ENCODE data around the gene GRB10. TPM values are rescaled to one million over a fixed set of nuclear protein-coding genes. Genes with fewer than 3 reads are reported as not detected.
A peak's percentile ranks its signal among the peaks of the same experiment; 100 is the strongest.

The GRB10 gene
- total and polyA plus RNA-seq, 4 donors, result 11.6 to 68.6 (median 41.0) TPM

GRCh38 chr7:50707236-50708006 lies 75.3 kb downstream of the GRB10 start:
- 75 to 84% methylated on average over 9 of the region's 9 CpGs for WGBS, 2 donors
- peaks cover 0 to 6% (median 2%) of the 10 kb centered on the region in 4 donors for H3K36me3 ChIP-seq (ENCODE audit: control insufficient read depth in 4 of 4, insufficient read depth in 4 of 4, low read length in 4 of 4)
- ATAC-seq (ENCODE audit: insufficient read depth, low FRiP score) (no peak), DNase-seq (no peak)
- H3K27ac ChIP-seq (ENCODE audit: low read depth in 1 of 2, low read length in 1 of 2), result peak overlapping the region in 1 of 2 donors; percentile 58
- no peaks in the 10 kb centered on the region for H3K27me3 ChIP-seq (ENCODE audit: control insufficient read depth in 3 of 3, insufficient read depth in 3 of 3, low read length in 2 of 3)
- no peak for TF ChIP-seq CTCF (IDR thresholded peaks at IDR 0.05; ENCODE audit: control extremely low read depth, extremely low read depth)
- no peak overlapping the region for H3K4me3 ChIP-seq
- no peaks in the 10 kb centered on the region for H3K9me3 ChIP-seq (ENCODE audit: control insufficient read depth in 4 of 4, insufficient read depth in 3 of 4, low read length in 3 of 4)
- no peak overlapping the region for H3K9ac ChIP-seq (ENCODE audit: insufficient read depth in 1 of 2, low read length in 2 of 2)
- H3K4me1 ChIP-seq (ENCODE audit: control insufficient read depth in 5 of 5, insufficient read depth in 5 of 5, low read length in 5 of 5), result peaks cover 0 to 25% (median 4%) of the 10 kb centered on the region in 5 donors

GRCh38 chr7:50706469-50706937 lies 76.2 kb downstream of the GRB10 start:
- 75 to 84% methylated on average over 5 of the region's 5 CpGs for WGBS, 2 donors
- no peak for ATAC-seq (ENCODE audit: insufficient read depth, low FRiP score)

GRCh38 chr7:50704844-50705243 lies 77.9 kb downstream of the GRB10 start:
- H3K9me3 ChIP-seq (ENCODE audit: control insufficient read depth in 4 of 4, insufficient read depth in 3 of 4, low read length in 3 of 4), result peaks cover 0 to 3% (median 0%) of the 10 kb centered on the region in 4 donors
- no peak overlapping the region for H3K27ac ChIP-seq (ENCODE audit: low read depth in 1 of 2, low read length in 1 of 2)
- no peak overlapping the region for H3K4me3 ChIP-seq
- WGBS, 2 donors, result 94 to 96% methylated on average over 6 of the region's 6 CpGs
- peaks cover 0 to 17% (median 0%) of the 10 kb centered on the region in 5 donors for H3K4me1 ChIP-seq (ENCODE audit: control insufficient read depth in 5 of 5, insufficient read depth in 5 of 5, low read length in 5 of 5)
- TF ChIP-seq CTCF (IDR thresholded peaks at IDR 0.05; ENCODE audit: control extremely low read depth, extremely low read depth), result no peak
- ATAC-seq (ENCODE audit: insufficient read depth, low FRiP score) (no peak), DNase-seq (no peak)
- peaks cover 0 to 12% (median 5%) of the 10 kb centered on the region in 4 donors for H3K36me3 ChIP-seq (ENCODE audit: control insufficient read depth in 4 of 4, insufficient read depth in 4 of 4, low read length in 4 of 4)
- no peak overlapping the region for H3K9ac ChIP-seq (ENCODE audit: insufficient read depth in 1 of 2, low read length in 2 of 2)
- no peaks in the 10 kb centered on the region for H3K27me3 ChIP-seq (ENCODE audit: control insufficient read depth in 3 of 3, insufficient read depth in 3 of 3, low read length in 2 of 3)

More at GRCh38 chr7:50706469-50706937, 76.2 kb downstream of the GRB10 start:
- H3K9ac ChIP-seq (ENCODE audit: insufficient read depth in 1 of 2, low read length in 2 of 2), result no peak overlapping the region
- no peak overlapping the region for H3K4me3 ChIP-seq
- H3K27ac ChIP-seq (ENCODE audit: low read depth in 1 of 2, low read length in 1 of 2), result no peak overlapping the region
- no peak for DNase-seq
- TF ChIP-seq CTCF (IDR thresholded peaks at IDR 0.05; ENCODE audit: control extremely low read depth, extremely low read depth), result no peak
- H3K9me3 ChIP-seq (ENCODE audit: control insufficient read depth in 4 of 4, insufficient read depth in 3 of 4, low read length in 3 of 4), result peaks cover 0 to 3% (median 0%) of the 10 kb centered on the region in 4 donors
- no peaks in the 10 kb centered on the region for H3K27me3 ChIP-seq (ENCODE audit: control insufficient read depth in 3 of 3, insufficient read depth in 3 of 3, low read length in 2 of 3)
- peaks cover 0 to 27% (median 0%) of the 10 kb centered on the region in 5 donors for H3K4me1 ChIP-seq (ENCODE audit: control insufficient read depth in 5 of 5, insufficient read depth in 5 of 5, low read length in 5 of 5)
- H3K36me3 ChIP-seq (ENCODE audit: control insufficient read depth in 4 of 4, insufficient read depth in 4 of 4, low read length in 4 of 4), result peaks cover 0 to 12% (median 5%) of the 10 kb centered on the region in 4 donors

Measured in lung (tissue), 12 donors.